ENCODE data around the gene ANK3. TPM values are rescaled to one million over a fixed set of nuclear protein-coding genes. Genes with fewer than 3 reads are reported as not detected.

Gene ANK3
- total and polyA plus RNA-seq, 7 donors, result 11.6 to 170 (median 94.2) TPM

DNA sequence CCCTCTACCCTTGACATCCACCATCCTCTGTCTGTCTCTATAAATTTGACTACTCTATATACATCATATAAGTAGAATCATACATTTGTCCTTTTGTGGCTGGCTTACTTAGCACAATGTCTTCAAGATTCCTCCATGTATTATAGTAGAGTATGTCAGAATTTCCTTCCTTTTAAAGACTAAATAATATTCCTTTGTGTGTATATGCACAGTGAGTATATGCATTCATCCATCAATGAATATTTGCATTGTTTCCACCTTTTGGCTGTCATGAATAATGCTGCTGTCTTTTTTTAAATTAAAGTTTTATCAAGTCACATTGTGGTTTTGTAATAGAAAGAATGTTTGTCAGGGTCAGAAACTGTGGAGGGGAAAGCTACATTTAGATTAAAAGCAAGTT, 195.3 kb downstream of the ANK3 start:
- no peak for DNase-seq
- H3K27me3 ChIP-seq (ENCODE audit: insufficient read depth in 3 of 3, low read length in 2 of 3), result no peaks in the 10 kb centered on the region
- no peak overlapping the region for H3K4me3 ChIP-seq
- TF ChIP-seq, protein P1, sequence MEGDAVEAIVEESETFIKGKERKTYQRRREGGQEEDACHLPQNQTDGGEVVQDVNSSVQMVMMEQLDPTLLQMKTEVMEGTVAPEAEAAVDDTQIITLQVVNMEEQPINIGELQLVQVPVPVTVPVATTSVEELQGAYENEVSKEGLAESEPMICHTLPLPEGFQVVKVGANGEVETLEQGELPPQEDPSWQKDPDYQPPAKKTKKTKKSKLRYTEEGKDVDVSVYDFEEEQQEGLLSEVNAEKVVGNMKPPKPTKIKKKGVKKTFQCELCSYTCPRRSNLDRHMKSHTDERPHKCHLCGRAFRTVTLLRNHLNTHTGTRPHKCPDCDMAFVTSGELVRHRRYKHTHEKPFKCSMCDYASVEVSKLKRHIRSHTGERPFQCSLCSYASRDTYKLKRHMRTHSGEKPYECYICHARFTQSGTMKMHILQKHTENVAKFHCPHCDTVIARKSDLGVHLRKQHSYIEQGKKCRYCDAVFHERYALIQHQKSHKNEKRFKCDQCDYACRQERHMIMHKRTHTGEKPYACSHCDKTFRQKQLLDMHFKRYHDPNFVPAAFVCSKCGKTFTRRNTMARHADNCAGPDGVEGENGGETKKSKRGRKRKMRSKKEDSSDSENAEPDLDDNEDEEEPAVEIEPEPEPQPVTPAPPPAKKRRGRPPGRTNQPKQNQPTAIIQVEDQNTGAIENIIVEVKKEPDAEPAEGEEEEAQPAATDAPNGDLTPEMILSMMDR (IDR thresholded peaks at IDR 0.05), result no peak
- peaks cover 0 to 13% of the 10 kb centered on the region in 2 donors for H3K36me3 ChIP-seq (ENCODE audit: insufficient read depth in 1 of 2, low read depth in 1 of 2)
- intact Hi-C loops (cut with DNase I), result no loop called here
- peaks cover 6% of the 10 kb centered on the region for H3K4me1 ChIP-seq
- no peak overlapping the region for H3K27ac ChIP-seq
- ATAC-seq, result no peak
- H3K9me3 ChIP-seq, result no peaks in the 10 kb centered on the region

DNA sequence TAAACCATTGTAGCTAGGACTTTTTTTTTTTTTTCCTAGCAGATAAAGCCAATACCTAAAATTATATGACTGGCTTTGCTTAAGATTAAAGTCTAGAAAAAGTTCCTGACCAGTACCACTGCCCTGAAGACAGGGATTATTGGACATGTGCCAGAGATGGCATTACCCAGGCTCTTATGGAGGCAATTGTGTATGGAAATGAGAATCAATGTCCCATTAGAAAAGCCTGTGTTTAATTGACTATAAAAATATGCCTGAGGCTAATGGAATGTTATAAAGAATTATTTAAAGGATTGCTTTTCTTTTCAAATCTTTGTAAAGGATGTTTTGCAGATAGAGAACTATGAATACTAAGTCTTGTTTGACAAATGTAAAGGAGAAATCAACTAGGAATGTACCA, 196.7 kb downstream of the ANK3 start:
- intact Hi-C loops (cut with DNase I), result no loop called here
- no peaks in the 10 kb centered on the region for H3K27me3 ChIP-seq (ENCODE audit: insufficient read depth in 3 of 3, low read length in 2 of 3)
- no peak for ATAC-seq
- no peak overlapping the region for H3K4me3 ChIP-seq
- TF ChIP-seq, protein P1 (IDR thresholded peaks at IDR 0.05), result no peak
- H3K36me3 ChIP-seq (ENCODE audit: insufficient read depth in 1 of 2, low read depth in 1 of 2), result peaks cover 0 to 10% of the 10 kb centered on the region in 2 donors
- peaks cover 20% of the 10 kb centered on the region for H3K4me1 ChIP-seq
- H3K9me3 ChIP-seq, result no peaks in the 10 kb centered on the region
- no peak overlapping the region for H3K27ac ChIP-seq
- no peak for DNase-seq

DNA sequence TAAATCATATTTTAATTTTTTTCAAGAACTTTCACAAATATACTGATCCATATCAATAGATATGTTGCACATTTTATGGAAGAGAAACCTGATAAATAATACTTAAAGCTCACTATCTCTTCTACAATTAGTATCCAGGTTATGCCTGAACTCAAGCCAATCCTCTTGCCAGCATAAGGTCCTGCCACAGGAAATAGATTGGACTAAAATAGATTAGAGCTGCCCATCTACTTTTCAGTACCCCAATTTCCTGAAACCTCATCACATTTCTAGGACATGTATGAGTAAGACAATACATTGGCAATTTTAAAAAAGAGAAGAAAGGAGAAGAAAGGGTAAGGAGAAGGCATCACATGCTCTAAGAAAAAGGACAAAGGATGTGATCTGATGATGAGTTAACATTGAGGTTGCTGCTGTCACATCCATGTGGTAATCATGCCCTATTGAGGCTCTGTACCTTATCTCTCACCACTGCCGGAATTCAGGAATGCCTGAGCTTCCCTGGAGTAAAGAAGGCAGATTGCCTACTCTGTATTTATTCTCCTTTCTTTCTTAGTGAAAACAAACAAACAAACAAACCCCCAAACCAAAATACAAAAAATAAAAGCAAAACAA, 199.7 kb downstream of the ANK3 start:
- intact Hi-C loops (cut with DNase I), result no loop called here
- H3K36me3 ChIP-seq (ENCODE audit: insufficient read depth in 1 of 2, low read depth in 1 of 2), result no peaks in the 10 kb centered on the region
- H3K27me3 ChIP-seq (ENCODE audit: insufficient read depth in 3 of 3, low read length in 2 of 3), result no peaks in the 10 kb centered on the region
- H3K4me1 ChIP-seq, result peaks cover 29% of the 10 kb centered on the region
- no peak overlapping the region for H3K4me3 ChIP-seq
- 36 to 61% (median 39%) methylated on average over 1 of the region's 1 CpG for WGBS, 3 donors
- no peak overlapping the region for H3K27ac ChIP-seq
- TF ChIP-seq, protein P1 (IDR thresholded peaks at IDR 0.05), result no peak
- DNase-seq, result no peak
- H3K9me3 ChIP-seq, result no peaks in the 10 kb centered on the region
- ATAC-seq, result no peak

DNA sequence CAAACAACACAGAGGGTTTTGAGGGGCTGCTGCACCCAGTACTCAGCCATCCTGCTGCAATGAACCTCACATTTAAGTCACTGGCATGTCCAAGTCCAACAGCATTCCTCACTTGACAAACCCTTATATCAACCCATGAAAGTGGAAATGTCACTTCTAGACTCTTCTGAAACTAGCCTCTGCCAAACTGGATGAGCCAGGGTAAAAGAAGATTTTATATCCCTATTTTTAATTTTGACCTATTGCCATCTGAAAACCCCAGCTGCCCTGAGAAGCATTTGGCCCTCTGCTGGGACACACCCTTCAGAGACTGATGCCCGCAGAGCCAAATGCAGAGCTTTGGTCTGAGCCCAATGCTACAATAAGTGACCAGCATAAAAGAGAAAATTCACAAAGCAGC, 201.1 kb downstream of the ANK3 start:
- 25 to 33% (median 26%) methylated on average over 1 of the region's 1 CpG for WGBS, 3 donors
- Histone ChIP-seq H3K27me3 (ENCODE audit: insufficient read depth in 3 of 3, low read length in 2 of 3) (no peaks in the 10 kb centered on the region), H3K27ac (no peak overlapping the region), H3K4me3 (no peak overlapping the region), H3K4me1 (peaks cover 29% of the 10 kb centered on the region), H3K36me3 (ENCODE audit: insufficient read depth in 1 of 2, low read depth in 1 of 2) (no peaks in the 10 kb centered on the region), H3K9me3 (no peaks in the 10 kb centered on the region)
- intact Hi-C loops (cut with DNase I), result no loop called here
- TF ChIP-seq, protein P1 (IDR thresholded peaks at IDR 0.05), result no peak
- ATAC-seq (peak; percentile 31 to 64 (median 47)), DNase-seq (no peak)

DNA sequence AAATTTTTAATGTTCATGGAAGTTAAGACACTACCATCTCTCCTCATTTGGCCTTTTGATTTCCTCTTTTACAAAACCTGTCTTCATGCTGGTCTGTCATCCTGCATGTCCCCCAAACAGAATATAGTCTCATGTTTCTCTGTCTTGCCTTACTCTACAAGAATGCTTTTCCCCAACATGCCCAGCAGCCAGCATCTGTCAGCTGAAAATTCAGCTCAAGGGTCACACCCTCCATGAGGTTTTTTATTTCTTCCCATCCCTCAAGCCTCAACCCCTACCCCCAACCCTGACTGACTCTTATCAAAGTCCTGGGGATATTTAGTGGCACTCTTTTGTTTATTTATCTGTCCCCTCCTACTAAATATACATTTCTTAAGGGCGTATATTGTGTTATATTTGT, 202.0 kb downstream of the ANK3 start:
- ATAC-seq (peak in 1 of 4 donors; percentile 29), DNase-seq (no peak)
- 35 to 58% (median 46%) methylated on average over 1 of the region's 1 CpG for WGBS, 3 donors
- Histone ChIP-seq H3K36me3 (ENCODE audit: insufficient read depth in 1 of 2, low read depth in 1 of 2) (no peaks in the 10 kb centered on the region), H3K27ac (no peak overlapping the region), H3K4me3 (no peak overlapping the region), H3K9me3 (no peaks in the 10 kb centered on the region), H3K27me3 (ENCODE audit: insufficient read depth in 3 of 3, low read length in 2 of 3) (no peaks in the 10 kb centered on the region), H3K4me1 (peaks cover 29% of the 10 kb centered on the region)
- intact Hi-C loops (cut with DNase I), result no loop called here
- TF ChIP-seq, protein P1 (IDR thresholded peaks at IDR 0.05), result no peak

All from psoas muscle (tissue), 8 donors.